Melanocyte of skin (primary cell): ENCODE results near the gene SEC23B. TPM values are rescaled to one million over a fixed set of nuclear protein-coding genes. Genes with fewer than 3 reads are reported as not detected.

Experiments
- small RNA-seq, 2 donors: library from RNA; depleted of rRNA; stranded (forward); fragments of <200 nt; gene quantifications; one replicate each; pipeline ENCODE3, GENCODE V24; 2012
- total RNA-seq, 2 donors: library from RNA; depleted of rRNA; stranded (reverse); fragments of >200 nt; gene quantifications; 2 replicates each; pipeline ENCODE4 v1.2.3, GENCODE V29; 2012

Gene SEC23B
- total RNA-seq: 10 to 100 TPM; 42.0 to 64.6 TPM

DNA sequence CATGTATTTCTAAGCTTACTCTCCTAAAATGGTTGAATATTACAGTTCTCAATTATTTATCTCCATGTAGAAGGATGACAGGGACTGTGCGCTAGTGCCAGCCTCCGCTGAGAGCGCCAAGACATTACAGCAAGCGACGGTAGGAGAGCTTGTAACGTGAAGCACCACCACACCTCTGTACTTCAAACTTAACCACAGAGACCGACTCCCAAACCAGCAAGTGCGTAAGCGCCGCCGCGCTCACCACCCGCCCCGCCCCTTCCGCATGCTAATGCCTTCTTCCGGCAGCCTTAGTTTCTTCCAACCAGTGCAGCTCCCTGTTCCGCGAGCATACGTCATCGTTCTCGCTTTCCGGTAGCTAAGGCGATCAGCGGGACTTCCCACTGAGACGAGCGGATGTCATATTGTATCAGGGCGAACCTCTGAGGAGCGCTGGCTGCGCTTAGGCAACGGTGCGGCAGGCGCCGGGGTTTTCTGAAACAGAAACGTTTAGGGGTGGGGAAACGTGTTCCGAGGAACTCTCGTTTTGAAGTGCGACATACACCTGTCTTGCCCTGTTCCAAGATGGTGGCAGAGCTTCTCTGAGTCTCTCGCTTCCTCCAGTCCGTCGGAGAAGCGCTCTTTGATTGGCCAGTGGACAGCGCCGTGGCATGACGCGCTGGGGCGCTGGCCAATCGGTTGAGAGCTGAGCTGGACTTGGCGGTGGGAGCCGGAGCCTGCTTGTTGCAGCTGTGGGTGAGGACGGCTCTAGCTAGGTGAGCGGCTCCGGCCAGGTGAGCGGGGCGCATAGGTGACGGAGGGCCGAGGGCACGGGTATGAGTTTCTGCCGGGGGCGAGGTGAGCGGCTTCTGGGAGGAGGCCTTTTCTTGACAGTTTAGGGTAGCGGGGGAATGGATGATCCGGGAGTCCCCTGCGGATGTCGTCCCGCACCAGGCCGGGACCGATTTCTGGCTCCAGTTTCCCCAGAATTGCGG is at the start of gene SEC23B:
Gene SEC23B, plus strand, starts transcription at position 723 of the 974 bp plus-strand sequence. CDS start 2,896 bp downstream, outside the sequence.

DNA sequence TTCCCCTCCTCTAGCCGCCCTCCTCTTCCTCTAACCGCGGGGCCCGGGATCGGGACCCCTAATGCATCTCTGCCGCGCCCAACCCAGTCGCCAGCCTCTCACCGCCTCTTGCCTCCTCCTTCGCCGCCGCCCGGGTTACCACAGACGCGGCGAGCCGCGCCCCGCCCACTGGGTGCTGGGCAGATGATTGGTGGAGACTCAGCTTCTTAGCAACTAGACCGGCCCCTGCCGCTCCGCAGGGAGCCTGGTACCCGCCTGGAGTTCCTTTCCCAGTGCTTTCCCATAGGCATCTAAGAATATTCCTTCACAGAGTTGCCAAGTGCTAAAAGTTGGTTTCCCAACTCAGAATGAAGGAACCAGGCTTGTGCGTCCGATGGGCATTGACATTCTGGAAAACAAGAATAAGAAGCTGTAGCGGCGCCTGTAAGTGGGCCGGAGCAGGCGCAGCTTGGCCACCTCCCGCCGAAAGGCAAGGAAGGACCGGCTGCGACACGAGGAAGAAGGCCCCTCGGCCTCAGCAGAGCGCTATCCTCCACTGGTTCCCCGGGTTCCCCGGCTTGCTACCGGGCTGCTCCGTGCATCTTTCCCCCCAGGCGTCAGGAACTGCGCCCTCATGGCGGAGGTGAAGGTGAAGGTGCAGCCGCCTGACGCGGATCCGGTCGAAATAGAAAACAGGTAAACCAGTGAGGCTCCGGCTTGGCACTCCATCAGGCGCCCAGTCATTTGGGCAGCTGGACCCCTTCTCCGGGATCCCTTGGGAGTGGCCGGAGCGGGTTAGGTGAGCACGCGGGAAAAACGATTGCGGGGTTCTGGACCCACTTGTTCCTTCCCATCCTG is 40.6 kb upstream of the SEC23B start, which contains the start of the genes DZANK1 and POLR3F:
Gene DZANK1, minus strand, starts transcription at position 137 of the 837 bp plus-strand sequence. CDS start 1,672 bp downstream, outside the sequence.
Gene POLR3F, plus strand, starts transcription at position 497 of the 837 bp plus-strand sequence. Its CDS starts 117 bp downstream, at position 614.

DNA sequence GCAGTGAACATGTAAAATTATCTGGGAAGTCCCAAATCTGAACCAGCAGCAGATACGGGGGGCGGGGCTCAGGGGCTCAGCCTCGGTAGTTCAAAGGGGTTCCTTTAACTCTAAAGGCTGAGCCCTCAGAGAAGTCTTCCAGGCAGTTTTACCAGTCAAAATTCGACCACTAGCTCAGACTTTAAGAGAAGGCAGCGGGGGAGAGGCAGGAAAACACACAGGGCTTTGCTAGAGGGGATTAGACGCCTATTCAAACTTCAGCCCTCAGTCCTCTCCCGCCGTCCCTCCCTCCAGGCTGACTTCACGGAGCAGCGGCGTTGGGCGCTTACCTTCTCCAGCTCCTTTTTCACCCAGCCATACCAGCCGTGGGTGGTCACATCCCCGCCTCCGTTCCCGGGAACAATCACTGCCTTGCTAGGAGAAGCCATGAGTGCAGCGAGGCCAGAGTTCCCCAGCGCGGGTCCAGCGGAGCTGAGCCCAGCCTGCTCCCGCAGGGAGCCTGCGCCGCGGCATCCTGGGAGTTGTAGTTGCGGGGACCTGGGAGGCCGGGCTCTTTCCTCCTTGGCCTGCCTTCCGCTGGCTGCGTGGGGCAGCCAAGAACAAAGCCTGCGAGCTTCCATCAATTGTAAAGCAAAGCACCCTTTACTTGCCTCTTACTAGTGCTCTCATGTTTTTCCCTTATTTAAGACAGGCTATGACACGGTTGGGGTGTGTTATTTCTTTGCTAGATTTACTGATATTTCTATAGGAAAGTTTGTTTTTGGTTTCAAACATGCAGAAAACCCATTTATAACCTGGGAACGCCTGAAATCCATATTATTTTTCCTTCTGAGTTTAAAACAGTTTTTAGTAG is 10.8 kb upstream of the SEC23B start, which contains the start of gene RBBP9:
Gene RBBP9, minus strand, starts transcription at position 486 of the 853 bp plus-strand sequence. Its CDS starts 58 bp downstream, at position 428.

DNA sequence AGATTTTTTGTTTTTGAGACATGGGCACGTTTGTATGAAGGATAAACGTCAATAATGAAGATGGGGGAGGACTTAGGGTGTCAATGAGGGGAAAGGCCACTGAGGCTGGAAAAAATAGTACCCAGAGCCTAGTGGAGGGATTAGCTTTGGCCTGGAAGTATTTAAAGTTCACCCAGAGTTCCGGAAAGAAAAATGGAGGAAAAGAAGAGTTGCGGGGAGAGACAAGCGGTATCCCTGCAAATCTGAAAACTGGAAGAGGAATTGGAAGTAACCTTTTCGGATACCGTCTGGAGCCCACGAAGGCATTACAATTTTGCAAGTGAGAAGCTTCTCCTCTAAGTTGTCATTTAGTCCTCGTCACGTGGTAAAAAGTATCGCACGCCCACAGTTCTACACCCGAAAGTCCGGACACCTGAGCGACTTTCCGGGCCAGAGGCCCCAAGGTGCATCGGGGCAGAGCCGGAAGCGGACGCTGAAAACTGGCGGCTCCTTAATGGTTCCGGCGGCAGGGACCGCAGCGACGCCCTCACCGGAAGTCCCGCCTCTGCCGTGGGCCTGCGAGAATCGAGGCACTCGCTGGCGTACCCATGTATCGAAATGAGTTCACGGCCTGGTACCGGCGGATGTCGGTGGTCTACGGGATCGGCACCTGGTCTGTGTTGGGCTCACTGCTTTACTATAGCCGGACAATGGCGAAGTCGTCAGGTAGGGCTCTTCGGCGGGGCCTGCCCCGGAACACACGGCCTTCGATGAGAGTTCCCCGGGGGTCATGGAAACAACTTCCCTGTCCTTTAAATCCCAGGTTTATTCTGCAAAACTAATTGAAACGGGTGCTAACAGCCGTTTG is 59.4 kb downstream of the SEC23B start, which contains the start of gene SMIM26:
Gene SMIM26, plus strand, starts transcription at position 541 of the 847 bp plus-strand sequence. Its CDS starts 47 bp downstream, at position 588.

DNA sequence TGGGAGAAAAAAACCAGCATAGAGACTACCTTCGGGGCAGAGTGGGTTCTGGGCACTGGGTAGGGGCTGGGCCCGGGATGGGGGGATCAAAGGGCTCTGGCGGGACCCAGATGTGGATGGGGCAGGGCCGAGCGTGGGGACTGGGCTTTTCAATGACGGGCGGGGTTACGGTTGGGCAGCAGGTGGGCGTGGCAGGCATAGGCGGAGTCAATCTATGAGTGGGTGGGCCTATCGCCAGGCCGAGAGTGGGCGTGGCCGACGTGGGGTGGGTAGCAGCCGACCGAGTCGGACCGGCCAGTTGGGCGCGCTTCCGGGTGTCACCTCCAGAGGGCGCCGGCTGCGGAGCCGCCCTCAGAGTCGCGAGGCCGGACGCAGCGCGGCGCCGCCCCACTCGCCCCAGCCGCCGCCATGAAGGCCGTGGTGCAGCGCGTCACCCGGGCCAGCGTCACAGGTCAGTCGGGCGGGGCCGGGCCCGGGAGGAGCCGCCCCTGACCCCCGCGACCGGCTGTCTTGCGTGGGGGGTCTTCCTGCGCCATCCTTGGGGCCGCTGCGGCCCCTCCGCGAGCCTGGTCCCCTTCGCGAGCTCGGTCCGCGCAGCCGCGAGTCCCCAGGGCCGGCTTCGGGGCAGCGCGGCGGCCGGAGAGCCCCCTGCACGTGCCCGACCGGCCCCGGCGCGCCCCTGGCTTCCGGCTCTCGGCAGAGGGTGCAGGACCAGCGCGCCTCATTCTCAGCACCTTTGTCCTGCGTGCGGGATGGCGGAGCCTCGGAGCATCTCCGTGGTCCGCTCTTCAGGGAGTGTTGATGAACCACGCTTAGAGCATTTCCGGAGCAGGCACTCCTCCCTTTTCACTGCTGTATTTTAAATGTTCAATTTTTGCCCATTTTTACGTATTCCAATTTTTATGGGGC is 80.2 kb downstream of the SEC23B start, which contains the start of gene DTD1:
Gene DTD1, plus strand, starts transcription at position 390 of the 909 bp plus-strand sequence. Its CDS starts 19 bp downstream, at position 409.

Small RNA genes within 50 kb of the gene (small RNA-seq; reads per million reads assigned to genes)
- 0 to 0.04 reads per million in 2 donors for gene MIR3192
- 0 reads per million in 2 donors for gene RN7SL638P
- 0 reads per million in 2 donors for gene RNU6ATAC34P

Other genes starting within 250 kb of the SEC23B start
- 10 to 100 TPM in 1 of 2 donors, 1 to 10 TPM in 1; 8.9 to 10.7 TPM for gene ZNF133, start 219.4 kb upstream of the SEC23B start, total RNA-seq
- gene DZANK1, start 40.9 kb upstream of the SEC23B start, total RNA-seq: 1 to 10 TPM in 1 of 2 donors, under 1 TPM in 1; 1.00 to 1.4 TPM
- 10 to 100 TPM; 15.5 to 20.0 TPM for gene POLR3F, start 40.5 kb upstream of the SEC23B start, total RNA-seq
- 10 to 100 TPM; 13.8 to 14.7 TPM for gene RBBP9, start 10.7 kb upstream of the SEC23B start, total RNA-seq
- gene SMIM26, start 59.5 kb downstream of the SEC23B start, total RNA-seq: 10 to 100 TPM; 50.0 to 59.9 TPM
- gene DTD1, start 80.1 kb downstream of the SEC23B start, total RNA-seq: 10 to 100 TPM; 32.3 to 43.6 TPM